Fibroblast of lung (primary cell): ENCODE data around the gene DHX32. TPM values are rescaled to one million over a fixed set of nuclear protein-coding genes. Genes with fewer than 3 reads are reported as not detected.

Source experiments
- DNase-seq, 2 donors: peaks; one replicate each; pipeline versions ENCODE4 v3.0.0 to v3.0.0-alpha.2; 2010; ENCODE audit warnings: low read depth in 2 of 2
- H2AFZ ChIP-seq: 2 replicates; pipeline ENCODE4 v1.5.1; 2012; ENCODE audit warnings: low read length, control low read depth, inconsistent platforms
- H3K27ac ChIP-seq: 2 replicates; pipeline ENCODE4 v1.5.1; 2011; ENCODE audit warnings: low read length, control low read depth; ENCODE audit not compliant: insufficient read depth
- H3K27me3 ChIP-seq: 2 replicates; pipeline ENCODE4 v1.5.1; 2011; ENCODE audit warnings: mild to moderate bottlenecking, low read length; ENCODE audit not compliant: control insufficient read depth, insufficient read depth
- H3K36me3 ChIP-seq: 2 replicates; pipeline ENCODE4 v1.5.1; 2011; ENCODE audit warnings: low read length; ENCODE audit not compliant: control insufficient read depth, insufficient read depth
- H3K4me1 ChIP-seq: 2 replicates; pipeline ENCODE4 v1.5.1; 2011; ENCODE audit warnings: low read length; ENCODE audit not compliant: control insufficient read depth, insufficient read depth; ENCODE audit errors: extremely low read depth
- H3K4me2 ChIP-seq: 2 replicates; pipeline ENCODE4 v1.5.1; 2011; ENCODE audit warnings: low read length, control low read depth; ENCODE audit not compliant: insufficient read depth; ENCODE audit errors: extremely low read depth
- H3K4me3 ChIP-seq, 4 experiments: fragments of 200-600 bp in 1 of 4; sonication (generic) in 1 of 4; replicated peaks in 1 of 4; 2 replicates each; pipeline ENCODE4 v1.5.1; 2011 to 2016; ENCODE audit warnings: low read length in 4 of 4, low read depth in 3 of 4, mild to moderate bottlenecking in 3 of 4, control low read depth in 2 of 4, inconsistent platforms in 1 of 4, mixed read lengths in 1 of 4; ENCODE audit not compliant: insufficient read depth in 1 of 4; ENCODE audit errors: control extremely low read depth in 1 of 4
- H3K79me2 ChIP-seq: 2 replicates; pipeline ENCODE4 v1.5.1; 2012; ENCODE audit warnings: mild to moderate bottlenecking, low read length, inconsistent platforms; ENCODE audit not compliant: control insufficient read depth, insufficient read depth
- H3K9ac ChIP-seq: 2 replicates; pipeline ENCODE4 v1.5.1; 2011; ENCODE audit warnings: mild to moderate bottlenecking, low read length, control low read depth; ENCODE audit not compliant: insufficient read depth
- H3K9me3 ChIP-seq: 2 replicates; pipeline ENCODE4 v1.5.1; 2012; ENCODE audit warnings: low read depth, low read length; ENCODE audit not compliant: control insufficient read depth, insufficient read depth
- H4K20me1 ChIP-seq: 2 replicates; pipeline ENCODE4 v1.5.1; 2011; ENCODE audit warnings: low read length; ENCODE audit not compliant: control insufficient read depth, insufficient read depth; ENCODE audit errors: extremely low read depth
- EZH2 ChIP-seq: IDR thresholded peaks from 2 replicates; pipeline ENCODE4 v1.5.1; 2012; ENCODE audit warnings: low read length, control low read depth, mild to moderate bottlenecking; ENCODE audit errors: missing control alignments
- polyA plus RNA-seq, 2 donors: library from polyadenylated mRNA; depleted of rRNA in 1 of 2; stranded (reverse) in 1 of 2; unstranded in 1 of 2; fragments of >200 nt; gene quantifications; 2 replicates each; pipeline ENCODE4 v1.2.1, GENCODE V29; 2011 to 2012; ENCODE audit warnings: missing spikeins in 1 of 2
- total RNA-seq: library from RNA; depleted of rRNA; stranded (reverse); fragments of >200 nt; gene quantifications from 2 replicates; pipeline ENCODE4 v1.2.1, GENCODE V29; 2014
- TF ChIP-seq, protein P1 (sequence below), 2 donors: IDR thresholded peaks in 1 of 2; conservative IDR thresholded peaks in 1 of 2; 1 replicate in 1 of 2; 2 replicates in 1 of 2; pipeline ENCODE4 v1.5.1; 2011 to 2012; ENCODE audit warnings: low read length in 2 of 2, control low read depth in 1 of 2, inconsistent platforms in 1 of 2, low read depth in 1 of 2, mild to moderate bottlenecking in 1 of 2

Gene DHX32
- total and polyA plus RNA-seq, 2 donors (not counting 1 experiment from before 2014, with no cell fraction given) = 31.1 to 33.7 TPM

DNA sequence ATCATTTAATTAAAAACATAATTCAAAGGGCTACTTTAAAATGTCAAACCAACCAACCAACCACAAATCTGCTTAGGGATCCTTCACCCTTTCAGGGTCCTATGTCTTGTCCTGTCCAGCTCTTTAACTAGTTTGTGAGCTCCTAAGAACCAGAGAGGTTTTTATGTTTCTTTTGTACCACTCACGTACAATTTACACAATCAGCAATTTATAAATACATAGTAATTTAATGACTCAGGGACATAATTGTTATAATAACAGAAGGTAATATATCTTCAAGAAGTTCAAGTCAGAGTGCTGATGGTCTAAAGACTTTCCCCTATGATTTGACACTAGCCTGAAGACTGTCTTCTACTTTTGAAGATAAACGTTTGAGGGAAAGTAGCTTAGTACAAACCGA is 16.0 kb downstream of the DHX32 start:
- Histone ChIP-seq H3K27me3 (no peaks in the 10 kb centered on the region), H4K20me1 (no peaks in the 10 kb centered on the region), H3K9ac (no peak overlapping the region), H3K36me3 (peaks cover 7% of the 10 kb centered on the region), H3K9me3 (no peaks in the 10 kb centered on the region), H3K27ac (no peak overlapping the region), H3K4me2 (no peak overlapping the region), H3K4me1 (no peaks in the 10 kb centered on the region), H3K79me2 (no peaks in the 10 kb centered on the region), H2AFZ (no peak overlapping the region), H3K4me3 (no peak overlapping the region)
- DNase-seq = no peak
- no peak for TF ChIP-seq EZH2
- TF ChIP-seq, protein P1, sequence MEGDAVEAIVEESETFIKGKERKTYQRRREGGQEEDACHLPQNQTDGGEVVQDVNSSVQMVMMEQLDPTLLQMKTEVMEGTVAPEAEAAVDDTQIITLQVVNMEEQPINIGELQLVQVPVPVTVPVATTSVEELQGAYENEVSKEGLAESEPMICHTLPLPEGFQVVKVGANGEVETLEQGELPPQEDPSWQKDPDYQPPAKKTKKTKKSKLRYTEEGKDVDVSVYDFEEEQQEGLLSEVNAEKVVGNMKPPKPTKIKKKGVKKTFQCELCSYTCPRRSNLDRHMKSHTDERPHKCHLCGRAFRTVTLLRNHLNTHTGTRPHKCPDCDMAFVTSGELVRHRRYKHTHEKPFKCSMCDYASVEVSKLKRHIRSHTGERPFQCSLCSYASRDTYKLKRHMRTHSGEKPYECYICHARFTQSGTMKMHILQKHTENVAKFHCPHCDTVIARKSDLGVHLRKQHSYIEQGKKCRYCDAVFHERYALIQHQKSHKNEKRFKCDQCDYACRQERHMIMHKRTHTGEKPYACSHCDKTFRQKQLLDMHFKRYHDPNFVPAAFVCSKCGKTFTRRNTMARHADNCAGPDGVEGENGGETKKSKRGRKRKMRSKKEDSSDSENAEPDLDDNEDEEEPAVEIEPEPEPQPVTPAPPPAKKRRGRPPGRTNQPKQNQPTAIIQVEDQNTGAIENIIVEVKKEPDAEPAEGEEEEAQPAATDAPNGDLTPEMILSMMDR (conservative IDR thresholded peaks at IDR 0.05 in 1 of 2, IDR thresholded peaks at IDR 0.05 in 1 of 2; ENCODE audit: low read depth in 1 of 2, low read length in 2 of 2) = no peak

DNA sequence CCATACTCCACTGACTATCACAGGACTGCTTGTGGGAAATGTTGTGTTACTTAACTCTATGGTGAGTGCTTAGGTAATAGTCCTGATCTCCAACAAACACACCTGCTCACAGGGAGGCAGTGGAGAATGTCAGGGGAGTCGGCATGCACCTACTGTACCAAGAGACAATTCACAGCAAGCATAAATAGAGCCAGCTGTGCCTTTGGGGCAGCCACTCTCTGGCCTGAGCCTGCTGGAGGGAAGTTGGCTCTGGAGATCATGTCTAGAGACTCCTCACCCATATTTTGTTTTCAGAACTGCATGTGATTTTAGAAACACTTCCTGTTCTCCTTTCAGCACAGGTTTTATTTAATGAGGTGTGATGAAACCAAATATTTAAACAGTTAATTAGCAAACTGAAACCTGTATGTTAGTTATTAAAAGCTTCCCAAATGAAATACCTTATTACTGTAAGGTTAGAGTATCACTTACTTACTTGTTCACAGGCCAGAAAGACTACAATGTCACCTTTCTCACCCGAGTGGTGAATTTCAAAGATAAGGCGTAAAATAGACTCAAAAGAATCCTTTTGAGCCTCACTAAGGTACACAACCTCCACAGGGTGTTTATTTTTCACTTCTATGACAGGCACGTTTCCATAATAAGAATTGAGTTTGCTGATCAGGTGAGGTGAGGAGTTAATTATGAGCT is 21.8 kb downstream of the DHX32 start:
- Histone ChIP-seq H3K9ac (no peak overlapping the region), H3K9me3 (no peaks in the 10 kb centered on the region), H3K36me3 (peaks cover 2% of the 10 kb centered on the region), H4K20me1 (no peaks in the 10 kb centered on the region), H3K27me3 (no peaks in the 10 kb centered on the region), H3K4me2 (no peak overlapping the region), H3K27ac (no peak overlapping the region), H2AFZ (no peak overlapping the region), H3K4me3 (no peak overlapping the region), H3K79me2 (no peaks in the 10 kb centered on the region), H3K4me1 (no peaks in the 10 kb centered on the region)
- TF ChIP-seq, protein P1 (conservative IDR thresholded peaks at IDR 0.05 in 1 of 2, IDR thresholded peaks at IDR 0.05 in 1 of 2; ENCODE audit: low read depth in 1 of 2, low read length in 2 of 2) = no peak
- no peak for TF ChIP-seq EZH2
- DNase-seq = no peak

DNA sequence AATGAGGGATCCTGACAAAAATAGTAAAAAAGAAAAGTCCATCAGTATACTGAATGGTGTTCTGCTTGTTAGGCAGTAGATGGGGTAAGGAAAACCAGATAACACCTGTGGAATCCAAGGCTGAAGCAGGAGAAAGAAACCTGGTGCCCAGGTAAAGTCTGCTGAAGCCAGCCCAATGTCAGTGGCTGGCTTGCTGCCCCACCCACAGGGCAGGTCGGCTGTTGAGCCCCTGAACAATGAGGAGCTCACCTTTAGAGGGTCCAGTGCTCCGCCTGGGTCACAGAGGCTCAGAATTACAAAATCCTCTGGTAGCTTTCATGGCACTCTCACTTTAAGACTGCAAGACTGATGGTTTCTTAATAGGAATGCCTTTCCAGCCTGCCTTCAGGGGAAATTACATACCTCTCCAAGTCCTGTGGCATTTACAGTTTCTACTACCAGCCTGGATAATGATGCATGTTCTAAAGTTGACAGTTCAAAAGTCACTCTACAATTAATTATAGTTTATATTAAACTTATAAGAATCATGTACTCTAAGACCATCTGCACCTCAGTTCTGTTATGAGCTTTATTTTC is 23.8 kb downstream of the DHX32 start:
- Histone ChIP-seq H3K9ac (no peak overlapping the region), H3K4me1 (no peaks in the 10 kb centered on the region)
- no peak for TF ChIP-seq EZH2
- TF ChIP-seq, protein P1 (conservative IDR thresholded peaks at IDR 0.05 in 1 of 2, IDR thresholded peaks at IDR 0.05 in 1 of 2; ENCODE audit: low read depth in 1 of 2, low read length in 2 of 2) = no peak

More for the DNA sequence above, 23.8 kb downstream of the DHX32 start:
- H3K36me3 ChIP-seq = peaks cover 1% of the 10 kb centered on the region
- no peak overlapping the region for H3K27ac ChIP-seq
- no peaks in the 10 kb centered on the region for H3K9me3 ChIP-seq
- DNase-seq = no peak
- H3K4me3 ChIP-seq = no peak overlapping the region
- no peak overlapping the region for H2AFZ ChIP-seq
- H3K79me2 ChIP-seq = no peaks in the 10 kb centered on the region
- H3K4me2 ChIP-seq = no peak overlapping the region
- H4K20me1 ChIP-seq = no peaks in the 10 kb centered on the region
- no peaks in the 10 kb centered on the region for H3K27me3 ChIP-seq
